ENCODE results near the gene CCDC88A.

DNA sequence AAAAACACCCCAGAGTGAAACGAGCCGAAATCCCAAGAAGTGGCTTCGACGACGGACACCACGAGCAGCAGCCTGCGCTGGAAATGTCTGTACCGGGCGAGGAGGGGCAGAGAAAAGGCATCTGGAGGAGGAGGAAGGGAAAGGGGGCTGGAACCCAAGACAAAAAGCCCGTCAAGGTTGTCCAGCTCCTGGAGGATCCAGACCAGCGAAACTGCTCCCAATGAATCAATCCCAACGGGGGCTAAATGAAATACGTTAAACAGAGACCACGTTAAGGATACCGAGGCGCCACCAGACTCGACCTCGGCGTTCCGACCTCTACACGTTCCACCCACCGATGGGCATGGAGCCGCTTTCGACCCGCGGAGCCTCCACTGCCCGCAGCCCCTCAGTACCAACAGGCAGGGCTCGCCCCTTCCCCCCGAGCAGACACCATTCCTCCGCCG, 400 bp downstream of the CCDC88A start:
- TF ChIP-seq, protein P1, sequence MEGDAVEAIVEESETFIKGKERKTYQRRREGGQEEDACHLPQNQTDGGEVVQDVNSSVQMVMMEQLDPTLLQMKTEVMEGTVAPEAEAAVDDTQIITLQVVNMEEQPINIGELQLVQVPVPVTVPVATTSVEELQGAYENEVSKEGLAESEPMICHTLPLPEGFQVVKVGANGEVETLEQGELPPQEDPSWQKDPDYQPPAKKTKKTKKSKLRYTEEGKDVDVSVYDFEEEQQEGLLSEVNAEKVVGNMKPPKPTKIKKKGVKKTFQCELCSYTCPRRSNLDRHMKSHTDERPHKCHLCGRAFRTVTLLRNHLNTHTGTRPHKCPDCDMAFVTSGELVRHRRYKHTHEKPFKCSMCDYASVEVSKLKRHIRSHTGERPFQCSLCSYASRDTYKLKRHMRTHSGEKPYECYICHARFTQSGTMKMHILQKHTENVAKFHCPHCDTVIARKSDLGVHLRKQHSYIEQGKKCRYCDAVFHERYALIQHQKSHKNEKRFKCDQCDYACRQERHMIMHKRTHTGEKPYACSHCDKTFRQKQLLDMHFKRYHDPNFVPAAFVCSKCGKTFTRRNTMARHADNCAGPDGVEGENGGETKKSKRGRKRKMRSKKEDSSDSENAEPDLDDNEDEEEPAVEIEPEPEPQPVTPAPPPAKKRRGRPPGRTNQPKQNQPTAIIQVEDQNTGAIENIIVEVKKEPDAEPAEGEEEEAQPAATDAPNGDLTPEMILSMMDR (IDR thresholded peaks at IDR 0.05; ENCODE audit: poor library complexity): no peak
- no peak for TF ChIP-seq EZH2 (IDR thresholded peaks at IDR 0.05; ENCODE audit: borderline replicate concordance)

Measured in hepatocyte (in vitro differentiated cells).